PC-3 (cell line): Measurements from ENCODE around the gene GLT8D1.

Experiments used
- CTCF ChIP-seq: fragments of 300-600 bp; sonication (generic); conservative IDR thresholded peaks from 2 replicates; pipeline ENCODE4 v1.5.1; 2017; ENCODE audit warnings: antibody characterized with exemption, low read depth, mild to moderate bottlenecking, low read length
- EZH2 ChIP-seq: fragments of 300-600 bp; sonication (generic); IDR thresholded peaks from one replicate; pipeline ENCODE4 v1.6.1; 2017; ENCODE audit warnings: antibody characterized with exemption, mild to moderate bottlenecking, low read length; ENCODE audit not compliant: unreplicated experiment
- EZH2phosphoT487 ChIP-seq: fragments of 300-600 bp; sonication (generic); IDR thresholded peaks from 2 replicates; pipeline ENCODE4 v1.6.1; 2018; ENCODE audit warnings: mild to moderate bottlenecking, antibody characterized with exemption, low read length, borderline replicate concordance

- peak; percentile 83 for TF ChIP-seq CTCF
- no peak for TF ChIP-seq EZH2
- TF ChIP-seq EZH2phosphoT487, result no peak
Observed at GRCh38 chr3:52742418-52743041, 36.9 kb upstream of the GLT8D1 start.
